Mammary epithelial cell (primary cell): ENCODE results near the gene KCNB1.

Experiments used
- EZH2 ChIP-seq: IDR thresholded peaks from 2 replicates; pipeline ENCODE4 v1.6.1; 2012; ENCODE audit warnings: low read length, inconsistent platforms, borderline replicate concordance
- TF ChIP-seq, protein P1 (sequence below), 2 donors: IDR thresholded peaks in 1 of 2; conservative IDR thresholded peaks in 1 of 2; 2 replicates each; pipeline ENCODE4 v1.5.1; 2011 to 2012; ENCODE audit warnings: inconsistent platforms in 2 of 2, low read length in 2 of 2, mild to moderate bottlenecking in 2 of 2, control low read depth in 1 of 2, low read depth in 1 of 2; ENCODE audit not compliant: insufficient read depth in 1 of 2; ENCODE audit errors: extremely low read depth in 1 of 2

DNA sequence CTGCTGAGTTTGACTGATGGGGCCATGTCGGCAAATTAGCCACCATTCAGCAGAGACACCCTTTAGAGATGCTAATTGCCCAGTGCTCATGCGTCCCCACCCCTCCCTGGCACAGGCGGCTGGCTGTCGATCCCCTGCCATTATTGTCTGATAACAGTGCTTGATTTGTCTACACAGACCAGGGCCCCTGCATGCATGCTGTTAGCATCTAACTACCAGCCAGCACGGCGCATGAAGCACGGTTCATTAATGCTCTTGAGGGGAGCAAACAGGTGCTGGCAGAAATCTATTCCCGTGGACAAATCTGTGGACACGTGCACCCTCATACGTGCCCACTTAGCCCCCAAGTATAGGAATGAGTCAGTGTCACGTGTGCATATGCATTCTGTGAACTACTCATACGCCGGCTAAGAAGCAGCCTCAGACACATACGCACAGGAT is 32.2 kb downstream of the KCNB1 start:
- TF ChIP-seq, protein P1, sequence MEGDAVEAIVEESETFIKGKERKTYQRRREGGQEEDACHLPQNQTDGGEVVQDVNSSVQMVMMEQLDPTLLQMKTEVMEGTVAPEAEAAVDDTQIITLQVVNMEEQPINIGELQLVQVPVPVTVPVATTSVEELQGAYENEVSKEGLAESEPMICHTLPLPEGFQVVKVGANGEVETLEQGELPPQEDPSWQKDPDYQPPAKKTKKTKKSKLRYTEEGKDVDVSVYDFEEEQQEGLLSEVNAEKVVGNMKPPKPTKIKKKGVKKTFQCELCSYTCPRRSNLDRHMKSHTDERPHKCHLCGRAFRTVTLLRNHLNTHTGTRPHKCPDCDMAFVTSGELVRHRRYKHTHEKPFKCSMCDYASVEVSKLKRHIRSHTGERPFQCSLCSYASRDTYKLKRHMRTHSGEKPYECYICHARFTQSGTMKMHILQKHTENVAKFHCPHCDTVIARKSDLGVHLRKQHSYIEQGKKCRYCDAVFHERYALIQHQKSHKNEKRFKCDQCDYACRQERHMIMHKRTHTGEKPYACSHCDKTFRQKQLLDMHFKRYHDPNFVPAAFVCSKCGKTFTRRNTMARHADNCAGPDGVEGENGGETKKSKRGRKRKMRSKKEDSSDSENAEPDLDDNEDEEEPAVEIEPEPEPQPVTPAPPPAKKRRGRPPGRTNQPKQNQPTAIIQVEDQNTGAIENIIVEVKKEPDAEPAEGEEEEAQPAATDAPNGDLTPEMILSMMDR (conservative IDR thresholded peaks at IDR 0.05 in 1 of 2, IDR thresholded peaks at IDR 0.05 in 1 of 2; ENCODE audit: extremely low read depth in 1 of 2, insufficient read depth in 1 of 2, low read depth in 1 of 2, low read length in 2 of 2), result no peak
- no peak for TF ChIP-seq EZH2
